Measurements from ENCODE around the gene KCTD19. TPM values are rescaled to one million over a fixed set of nuclear protein-coding genes. Genes with fewer than 3 reads are reported as not detected.

The KCTD19 gene
- total and polyA plus RNA-seq, 2 donors (not counting 1 experiment from before 2014, with no cell fraction given) = 0.52 TPM; not detected in 1

GRCh38 chr16:67336648-67337047, 10.1 kb upstream of the KCTD19 start:
- Mint-ChIP-seq H3K27me3 (peaks cover 7% of the 10 kb centered on the region), H3K4me3 (no peak overlapping the region), H3K4me1 (no peaks in the 10 kb centered on the region), H3K9me3 (ENCODE audit: insufficient read depth) (no peaks in the 10 kb centered on the region), H3K27ac (no peak overlapping the region)
- Histone ChIP-seq H3K4me3 (ENCODE audit: control extremely low read depth in 1 of 5, extremely low read depth in 1 of 5, insufficient read depth in 1 of 5, low read depth in 2 of 5, low read length in 4 of 5) (no peak overlapping the region), H3K27me3 (replicated peaks in 1 of 4; ENCODE audit: control extremely low read depth in 1 of 4, control insufficient read depth in 3 of 4, insufficient read depth in 4 of 4, low read length in 3 of 4) (no peaks in the 10 kb centered on the region), H3K9ac (ENCODE audit: low read length) (no peak overlapping the region), H2AFZ (ENCODE audit: insufficient read depth, low read depth, low read length, poor library complexity, severe bottlenecking) (no peak overlapping the region), H3K79me2 (ENCODE audit: control insufficient read depth, insufficient read depth, low read length) (no peaks in the 10 kb centered on the region), H3K4me2 (replicated peaks; ENCODE audit: low read depth, low read length, poor library complexity, severe bottlenecking) (no peak overlapping the region), H4K20me1 (ENCODE audit: control insufficient read depth, insufficient read depth, low read length, poor library complexity, severe bottlenecking) (no peaks in the 10 kb centered on the region), H3K9me3 (ENCODE audit: control extremely low read depth in 1 of 3, control insufficient read depth in 2 of 3, insufficient read depth in 1 of 3, low read length in 2 of 3) (peaks cover 0 to 12% (median 0%) of the 10 kb centered on the region in 3 donors), H3K36me3 (replicated peaks in 1 of 2; ENCODE audit: control extremely low read depth in 1 of 2, control insufficient read depth in 1 of 2, extremely low read depth in 1 of 2, insufficient read depth in 2 of 2, low read length in 1 of 2) (no peaks in the 10 kb centered on the region), H3K27ac (ENCODE audit: low read length in 2 of 2) (no peak overlapping the region), H3K4me1 (ENCODE audit: control insufficient read depth in 2 of 2, insufficient read depth in 2 of 2, low read length in 2 of 2) (no peaks in the 10 kb centered on the region)
- TF ChIP-seq, protein P1, sequence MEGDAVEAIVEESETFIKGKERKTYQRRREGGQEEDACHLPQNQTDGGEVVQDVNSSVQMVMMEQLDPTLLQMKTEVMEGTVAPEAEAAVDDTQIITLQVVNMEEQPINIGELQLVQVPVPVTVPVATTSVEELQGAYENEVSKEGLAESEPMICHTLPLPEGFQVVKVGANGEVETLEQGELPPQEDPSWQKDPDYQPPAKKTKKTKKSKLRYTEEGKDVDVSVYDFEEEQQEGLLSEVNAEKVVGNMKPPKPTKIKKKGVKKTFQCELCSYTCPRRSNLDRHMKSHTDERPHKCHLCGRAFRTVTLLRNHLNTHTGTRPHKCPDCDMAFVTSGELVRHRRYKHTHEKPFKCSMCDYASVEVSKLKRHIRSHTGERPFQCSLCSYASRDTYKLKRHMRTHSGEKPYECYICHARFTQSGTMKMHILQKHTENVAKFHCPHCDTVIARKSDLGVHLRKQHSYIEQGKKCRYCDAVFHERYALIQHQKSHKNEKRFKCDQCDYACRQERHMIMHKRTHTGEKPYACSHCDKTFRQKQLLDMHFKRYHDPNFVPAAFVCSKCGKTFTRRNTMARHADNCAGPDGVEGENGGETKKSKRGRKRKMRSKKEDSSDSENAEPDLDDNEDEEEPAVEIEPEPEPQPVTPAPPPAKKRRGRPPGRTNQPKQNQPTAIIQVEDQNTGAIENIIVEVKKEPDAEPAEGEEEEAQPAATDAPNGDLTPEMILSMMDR (IDR thresholded peaks at IDR 0.05) = no peak
- DNase-seq (no peak), ATAC-seq (ENCODE audit: low read depth) (no peak)
- intact Hi-C loops (cut with micrococcal nuclease) = no loop called here
- CTCF ChIA-PET = interaction anchor here (0.7 kb wide), 1 partner anchor 9 kb away, joined by 3 read pairs; no protein-coding TSS in a partner anchor
- POLR2A ChIA-PET = no interaction called here
- WGBS (ENCODE audit: insufficient coverage) = no CpG with 5 or more reads among the region's 1 CpG

- TF ChIP-seq EZH2 (IDR thresholded peaks at IDR 0.05; ENCODE audit: borderline replicate concordance, insufficient read depth, low read depth, low read length, poor library complexity, severe bottlenecking) = no peak
- TF ChIP-seq, protein P1 (IDR thresholded peaks at IDR 0.05) = no peak
- Histone ChIP-seq H3K27me3 (replicated peaks in 1 of 4; ENCODE audit: control extremely low read depth in 1 of 4, control insufficient read depth in 3 of 4, insufficient read depth in 4 of 4, low read length in 3 of 4) (no peaks in the 10 kb centered on the region), H3K9ac (ENCODE audit: low read length) (no peak overlapping the region), H3K36me3 (replicated peaks in 1 of 2; ENCODE audit: control extremely low read depth in 1 of 2, control insufficient read depth in 1 of 2, extremely low read depth in 1 of 2, insufficient read depth in 2 of 2, low read length in 1 of 2) (no peaks in the 10 kb centered on the region), H3K27ac (ENCODE audit: low read length in 2 of 2) (no peak overlapping the region), H3K9me3 (ENCODE audit: control extremely low read depth in 1 of 3, control insufficient read depth in 2 of 3, insufficient read depth in 1 of 3, low read length in 2 of 3) (peaks cover 0 to 12% (median 0%) of the 10 kb centered on the region in 3 donors), H4K20me1 (ENCODE audit: control insufficient read depth, insufficient read depth, low read length, poor library complexity, severe bottlenecking) (no peaks in the 10 kb centered on the region), H3K4me1 (ENCODE audit: control insufficient read depth in 2 of 2, insufficient read depth in 2 of 2, low read length in 2 of 2) (no peaks in the 10 kb centered on the region), H3K79me2 (ENCODE audit: control insufficient read depth, insufficient read depth, low read length) (no peaks in the 10 kb centered on the region), H3K4me3 (ENCODE audit: control extremely low read depth in 1 of 5, extremely low read depth in 1 of 5, insufficient read depth in 1 of 5, low read depth in 2 of 5, low read length in 4 of 5) (no peak overlapping the region), H3K4me2 (replicated peaks; ENCODE audit: low read depth, low read length, poor library complexity, severe bottlenecking) (no peak overlapping the region), H2AFZ (ENCODE audit: insufficient read depth, low read depth, low read length, poor library complexity, severe bottlenecking) (no peak overlapping the region)
- Mint-ChIP-seq H3K9me3 (ENCODE audit: insufficient read depth) (no peaks in the 10 kb centered on the region), H3K4me1 (no peaks in the 10 kb centered on the region), H3K4me3 (no peak overlapping the region), H3K27ac (no peak overlapping the region), H3K27me3 (peaks cover 8% of the 10 kb centered on the region)
- POLR2A ChIA-PET = no interaction called here
- intact Hi-C loops (cut with micrococcal nuclease) = no loop called here
- DNase-seq (no peak), ATAC-seq (ENCODE audit: low read depth) (no peak)
- whole genome bisulfite sequencing (ENCODE audit: insufficient coverage) = no CpG with 5 or more reads among the region's 1 CpG
- CTCF ChIA-PET = interaction anchor here (0.7 kb wide), 1 partner anchor 9 kb away, joined by 3 read pairs; no protein-coding TSS in a partner anchor
These were observed 9.6 kb upstream of the KCTD19 start for GRCh38 chr16:67336116-67336515.

Data from B cell (primary cell).